Liver (tissue), 3 donors: ENCODE data around the gene ADK.

Source experiments
- CTCF ChIP-seq: fragments of 150-350 bp; IDR thresholded peaks from 2 replicates; pipeline ENCODE4 v1.5.1; 2017; ENCODE audit warnings: improper control_type of control experiment, low read depth, low read length; ENCODE audit not compliant: missing input control
- TAF1 ChIP-seq: conservative IDR thresholded peaks from 2 replicates; pipeline ENCODE4 v1.6.1; 2016; ENCODE audit warnings: antibody characterized with exemption, mild to moderate bottlenecking
- YY1 ChIP-seq: IDR thresholded peaks from 2 replicates; pipeline ENCODE4 v1.6.1; 2016; ENCODE audit warnings: antibody characterized with exemption, mild to moderate bottlenecking
- donor health status: healthy.
- donor health status: healthy.

DNA sequence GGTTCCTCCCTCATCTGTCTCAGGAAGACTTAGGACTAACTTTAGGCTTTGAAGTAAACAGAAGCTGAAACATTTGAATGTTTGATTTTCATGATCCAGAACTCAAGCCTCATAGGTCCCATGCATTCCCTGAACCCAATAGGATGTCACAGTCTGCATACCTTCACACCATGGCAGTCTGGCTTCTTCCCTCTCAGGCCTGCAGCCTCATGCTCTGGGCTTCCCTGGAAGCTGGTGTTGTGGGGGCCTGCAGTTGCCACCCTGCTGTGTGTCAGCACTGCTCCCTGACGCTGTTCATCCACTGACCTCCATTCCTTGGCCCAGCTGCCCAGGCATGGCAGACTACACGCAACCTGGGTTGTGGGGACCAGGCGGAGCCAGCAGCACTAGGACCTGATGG, 407.9 kb downstream of the ADK start:
- TF ChIP-seq CTCF (no peak), YY1 (no peak), TAF1 (no peak)
